GM21515 (cell line): Measurements from ENCODE around the gene LTB.

Source experiments
- ATAC-seq: cut with Tn5 transposase; IDR thresholded peaks from one replicate; pipeline ENCODE4 v1.9.1; 2021; ENCODE audit not compliant: unreplicated experiment

LTB gene

GRCh38 chr6:31576897-31577578 lies 5.2 kb downstream of the LTB start:
- no peak for ATAC-seq

DNA sequence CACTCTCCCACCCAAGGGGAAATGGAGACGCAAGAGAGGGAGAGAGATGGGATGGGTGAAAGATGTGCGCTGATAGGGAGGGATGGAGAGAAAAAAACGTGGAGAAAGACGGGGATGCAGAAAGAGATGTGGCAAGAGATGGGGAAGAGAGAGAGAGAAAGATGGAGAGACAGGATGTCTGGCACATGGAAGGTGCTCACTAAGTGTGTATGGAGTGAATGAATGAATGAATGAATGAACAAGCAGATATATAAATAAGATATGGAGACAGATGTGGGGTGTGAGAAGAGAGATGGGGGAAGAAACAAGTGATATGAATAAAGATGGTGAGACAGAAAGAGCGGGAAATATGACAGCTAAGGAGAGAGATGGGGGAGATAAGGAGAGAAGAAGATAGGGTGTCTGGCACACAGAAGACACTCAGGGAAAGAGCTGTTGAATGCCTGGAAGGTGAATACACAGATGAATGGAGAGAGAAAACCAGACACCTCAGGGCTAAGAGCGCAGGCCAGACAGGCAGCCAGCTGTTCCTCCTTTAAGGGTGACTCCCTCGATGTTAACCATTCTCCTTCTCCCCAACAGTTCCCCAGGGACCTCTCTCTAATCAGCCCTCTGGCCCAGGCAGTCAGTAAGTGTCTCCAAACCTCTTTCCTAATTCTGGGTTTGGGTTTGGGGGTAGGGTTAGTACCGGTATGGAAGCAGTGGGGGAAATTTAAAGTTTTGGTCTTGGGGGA lies 6.1 kb downstream of the LTB start:
- ATAC-seq = no peak

DNA sequence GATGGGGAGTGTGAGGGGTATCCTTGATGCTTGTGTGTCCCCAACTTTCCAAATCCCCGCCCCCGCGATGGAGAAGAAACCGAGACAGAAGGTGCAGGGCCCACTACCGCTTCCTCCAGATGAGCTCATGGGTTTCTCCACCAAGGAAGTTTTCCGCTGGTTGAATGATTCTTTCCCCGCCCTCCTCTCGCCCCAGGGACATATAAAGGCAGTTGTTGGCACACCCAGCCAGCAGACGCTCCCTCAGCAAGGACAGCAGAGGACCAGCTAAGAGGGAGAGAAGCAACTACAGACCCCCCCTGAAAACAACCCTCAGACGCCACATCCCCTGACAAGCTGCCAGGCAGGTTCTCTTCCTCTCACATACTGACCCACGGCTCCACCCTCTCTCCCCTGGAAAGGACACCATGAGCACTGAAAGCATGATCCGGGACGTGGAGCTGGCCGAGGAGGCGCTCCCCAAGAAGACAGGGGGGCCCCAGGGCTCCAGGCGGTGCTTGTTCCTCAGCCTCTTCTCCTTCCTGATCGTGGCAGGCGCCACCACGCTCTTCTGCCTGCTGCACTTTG lies 6.8 kb downstream of the LTB start, which contains the start of gene TNF:
TNF (plus strand) TSS at position 231 of the 567 bp plus-strand sequence; CDS start at position 408, 177 bp downstream.
- no peak for ATAC-seq

DNA sequence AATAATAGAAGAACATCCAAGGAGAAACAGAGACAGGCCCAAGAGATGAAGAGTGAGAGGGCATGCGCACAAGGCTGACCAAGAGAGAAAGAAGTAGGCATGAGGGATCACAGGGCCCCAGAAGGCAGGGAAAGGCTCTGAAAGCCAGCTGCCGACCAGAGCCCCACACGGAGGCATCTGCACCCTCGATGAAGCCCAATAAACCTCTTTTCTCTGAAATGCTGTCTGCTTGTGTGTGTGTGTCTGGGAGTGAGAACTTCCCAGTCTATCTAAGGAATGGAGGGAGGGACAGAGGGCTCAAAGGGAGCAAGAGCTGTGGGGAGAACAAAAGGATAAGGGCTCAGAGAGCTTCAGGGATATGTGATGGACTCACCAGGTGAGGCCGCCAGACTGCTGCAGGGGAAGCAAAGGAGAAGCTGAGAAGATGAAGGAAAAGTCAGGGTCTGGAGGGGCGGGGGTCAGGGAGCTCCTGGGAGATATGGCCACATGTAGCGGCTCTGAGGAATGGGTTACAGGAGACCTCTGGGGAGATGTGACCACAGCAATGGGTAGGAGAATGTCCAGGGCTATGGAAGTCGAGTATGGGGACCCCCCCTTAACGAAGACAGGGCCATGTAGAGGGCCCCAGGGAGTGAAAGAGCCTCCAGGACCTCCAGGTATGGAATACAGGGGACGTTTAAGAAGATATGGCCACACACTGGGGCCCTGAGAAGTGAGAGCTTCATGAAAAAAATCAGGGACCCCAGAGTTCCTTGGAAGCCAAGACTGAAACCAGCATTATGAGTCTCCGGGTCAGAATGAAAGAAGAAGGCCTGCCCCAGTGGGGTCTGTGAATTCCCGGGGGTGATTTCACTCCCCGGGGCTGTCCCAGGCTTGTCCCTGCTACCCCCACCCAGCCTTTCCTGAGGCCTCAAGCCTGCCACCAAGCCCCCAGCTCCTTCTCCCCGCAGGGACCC lies 7.8 kb downstream of the LTB start:
- ATAC-seq = no peak

DNA sequence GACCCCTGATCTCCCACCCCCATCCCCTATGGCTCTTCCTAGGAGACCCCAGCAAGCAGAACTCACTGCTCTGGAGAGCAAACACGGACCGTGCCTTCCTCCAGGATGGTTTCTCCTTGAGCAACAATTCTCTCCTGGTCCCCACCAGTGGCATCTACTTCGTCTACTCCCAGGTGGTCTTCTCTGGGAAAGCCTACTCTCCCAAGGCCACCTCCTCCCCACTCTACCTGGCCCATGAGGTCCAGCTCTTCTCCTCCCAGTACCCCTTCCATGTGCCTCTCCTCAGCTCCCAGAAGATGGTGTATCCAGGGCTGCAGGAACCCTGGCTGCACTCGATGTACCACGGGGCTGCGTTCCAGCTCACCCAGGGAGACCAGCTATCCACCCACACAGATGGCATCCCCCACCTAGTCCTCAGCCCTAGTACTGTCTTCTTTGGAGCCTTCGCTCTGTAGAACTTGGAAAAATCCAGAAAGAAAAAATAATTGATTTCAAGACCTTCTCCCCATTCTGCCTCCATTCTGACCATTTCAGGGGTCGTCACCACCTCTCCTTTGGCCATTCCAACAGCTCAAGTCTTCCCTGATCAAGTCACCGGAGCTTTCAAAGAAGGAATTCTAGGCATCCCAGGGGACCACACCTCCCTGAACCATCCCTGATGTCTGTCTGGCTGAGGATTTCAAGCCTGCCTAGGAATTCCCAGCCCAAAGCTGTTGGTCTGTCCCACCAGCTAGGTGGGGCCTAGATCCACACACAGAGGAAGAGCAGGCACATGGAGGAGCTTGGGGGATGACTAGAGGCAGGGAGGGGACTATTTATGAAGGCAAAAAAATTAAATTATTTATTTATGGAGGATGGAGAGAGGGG lies 8.8 kb downstream of the LTB start:
- ATAC-seq = no peak

DNA sequence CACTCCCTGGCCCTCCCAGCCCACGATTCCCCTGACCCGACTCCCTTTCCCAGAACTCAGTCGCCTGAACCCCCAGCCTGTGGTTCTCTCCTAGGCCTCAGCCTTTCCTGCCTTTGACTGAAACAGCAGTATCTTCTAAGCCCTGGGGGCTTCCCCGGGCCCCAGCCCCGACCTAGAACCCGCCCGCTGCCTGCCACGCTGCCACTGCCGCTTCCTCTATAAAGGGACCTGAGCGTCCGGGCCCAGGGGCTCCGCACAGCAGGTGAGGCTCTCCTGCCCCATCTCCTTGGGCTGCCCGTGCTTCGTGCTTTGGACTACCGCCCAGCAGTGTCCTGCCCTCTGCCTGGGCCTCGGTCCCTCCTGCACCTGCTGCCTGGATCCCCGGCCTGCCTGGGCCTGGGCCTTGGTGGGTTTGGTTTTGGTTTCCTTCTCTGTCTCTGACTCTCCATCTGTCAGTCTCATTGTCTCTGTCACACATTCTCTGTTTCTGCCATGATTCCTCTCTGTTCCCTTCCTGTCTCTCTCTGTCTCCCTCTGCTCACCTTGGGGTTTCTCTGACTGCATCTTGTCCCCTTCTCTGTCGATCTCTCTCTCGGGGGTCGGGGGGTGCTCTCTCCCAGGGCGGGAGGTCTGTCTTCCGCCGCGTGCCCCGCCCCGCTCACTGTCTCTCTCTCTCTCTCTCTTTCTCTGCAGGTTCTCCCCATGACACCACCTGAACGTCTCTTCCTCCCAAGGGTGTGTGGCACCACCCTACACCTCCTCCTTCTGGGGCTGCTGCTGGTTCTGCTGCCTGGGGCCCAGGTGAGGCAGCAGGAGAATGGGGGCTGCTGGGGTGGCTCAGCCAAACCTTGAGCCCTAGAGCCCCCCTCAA lies 9.9 kb downstream of the LTB start, which contains the start of gene LTA:
LTA (plus strand) TSS at position 249 of the 871 bp plus-strand sequence; CDS start at position 703, 454 bp downstream.
- peak; percentile 35 for ATAC-seq

GRCh38 chr6:31569861-31570536 lies 12.2 kb downstream of the LTB start:
- no peak for ATAC-seq

- ATAC-seq = peak; percentile 59
Observed at GRCh38 chr6:31568537-31568961, 13.7 kb downstream of the LTB start.

DNA sequence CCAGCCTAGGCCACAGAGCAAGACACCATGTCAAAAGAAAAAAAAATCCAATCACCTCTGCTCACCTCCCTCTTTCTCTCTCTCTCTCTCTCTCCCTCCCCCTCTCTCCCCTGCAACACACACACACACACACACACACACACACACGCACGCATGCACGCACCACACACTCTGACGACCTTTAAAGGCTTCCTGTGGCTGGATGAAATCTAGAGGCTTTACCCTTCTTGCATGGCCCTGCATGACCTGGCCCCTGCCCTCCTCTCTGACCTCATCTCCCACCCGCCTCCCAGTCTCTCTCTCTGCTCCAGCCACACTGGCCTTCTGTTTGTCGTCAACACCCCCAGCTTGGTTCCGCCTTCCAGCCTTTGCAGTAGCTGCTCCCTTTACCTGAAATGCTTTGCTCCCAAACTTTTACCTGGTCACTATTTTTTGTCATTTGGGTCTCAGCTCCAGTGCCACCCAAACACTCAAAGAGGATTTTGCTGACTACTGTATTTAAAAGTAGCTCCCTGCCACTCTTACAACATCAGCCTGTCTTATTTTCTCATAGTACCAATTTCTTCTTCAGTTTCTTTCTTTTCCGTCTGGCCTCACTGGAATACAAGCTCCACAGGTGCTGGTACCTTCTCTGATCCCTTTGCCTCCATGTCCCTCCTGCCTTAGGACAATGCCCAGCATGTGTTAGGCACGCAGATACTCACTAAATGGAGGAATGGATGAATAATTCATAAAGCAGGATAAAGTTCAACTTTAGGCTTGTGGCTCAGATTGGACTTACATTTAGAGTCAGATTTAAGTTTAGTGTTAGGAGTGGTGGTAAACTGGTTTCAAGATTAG lies 14.5 kb downstream of the LTB start:
- no peak for ATAC-seq

DNA sequence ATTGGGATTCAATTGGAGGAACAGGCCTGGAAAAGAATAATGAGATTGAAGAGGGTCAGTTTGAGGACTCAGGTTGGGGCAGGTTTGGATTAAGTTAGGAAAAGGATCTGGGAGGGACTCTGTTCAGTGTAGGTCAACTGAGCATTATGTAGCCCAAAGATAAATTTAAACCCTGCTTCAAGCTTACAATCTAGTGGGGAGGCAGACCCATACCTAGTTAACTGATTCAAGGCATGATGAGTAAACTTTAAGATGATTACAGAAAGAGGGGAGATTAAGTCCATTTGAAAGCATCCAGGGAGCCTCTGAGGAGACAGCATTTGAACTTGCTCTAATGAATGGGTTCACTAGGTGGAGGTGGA lies 21.5 kb downstream of the LTB start:
- no peak for ATAC-seq

GRCh38 chr6:31559958-31560696 lies 22.1 kb downstream of the LTB start:
- ATAC-seq = peak; percentile 63

DNA sequence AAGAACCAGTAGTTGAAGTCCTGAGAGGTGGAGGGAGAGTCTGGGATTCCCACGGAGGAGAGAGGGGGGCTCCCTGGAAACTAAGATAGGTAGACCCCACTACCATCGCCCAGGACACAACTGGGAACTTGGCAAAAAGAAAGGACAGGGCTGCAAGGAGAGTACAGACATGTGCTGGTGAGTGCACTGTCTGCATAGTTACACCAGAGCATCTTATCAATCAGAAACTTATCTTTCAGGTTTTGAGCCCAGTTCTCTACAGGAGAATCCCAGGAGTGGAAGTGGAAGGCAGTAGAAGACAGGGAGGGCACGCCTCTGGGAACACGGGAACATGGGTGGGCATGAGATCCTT lies 22.6 kb downstream of the LTB start:
- no peak for ATAC-seq

GRCh38 chr6:31558631-31559500 lies 23.4 kb downstream of the LTB start:
- ATAC-seq = peak; percentile 35

DNA sequence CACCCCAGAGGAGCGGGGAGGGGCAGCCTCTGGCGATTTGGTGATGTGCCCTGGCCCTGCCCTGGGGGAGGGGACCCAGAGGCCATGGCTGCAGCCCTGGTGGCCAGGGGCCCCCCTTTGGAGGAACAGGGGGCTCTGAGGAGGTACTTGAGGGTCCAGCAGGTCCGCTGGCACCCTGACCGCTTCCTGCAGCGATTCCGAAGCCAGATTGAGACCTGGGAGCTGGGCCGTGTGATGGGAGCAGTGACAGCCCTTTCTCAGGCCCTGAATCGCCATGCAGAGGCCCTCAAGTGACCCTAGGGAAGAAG lies 24.0 kb downstream of the LTB start:
- no peak for ATAC-seq

DNA sequence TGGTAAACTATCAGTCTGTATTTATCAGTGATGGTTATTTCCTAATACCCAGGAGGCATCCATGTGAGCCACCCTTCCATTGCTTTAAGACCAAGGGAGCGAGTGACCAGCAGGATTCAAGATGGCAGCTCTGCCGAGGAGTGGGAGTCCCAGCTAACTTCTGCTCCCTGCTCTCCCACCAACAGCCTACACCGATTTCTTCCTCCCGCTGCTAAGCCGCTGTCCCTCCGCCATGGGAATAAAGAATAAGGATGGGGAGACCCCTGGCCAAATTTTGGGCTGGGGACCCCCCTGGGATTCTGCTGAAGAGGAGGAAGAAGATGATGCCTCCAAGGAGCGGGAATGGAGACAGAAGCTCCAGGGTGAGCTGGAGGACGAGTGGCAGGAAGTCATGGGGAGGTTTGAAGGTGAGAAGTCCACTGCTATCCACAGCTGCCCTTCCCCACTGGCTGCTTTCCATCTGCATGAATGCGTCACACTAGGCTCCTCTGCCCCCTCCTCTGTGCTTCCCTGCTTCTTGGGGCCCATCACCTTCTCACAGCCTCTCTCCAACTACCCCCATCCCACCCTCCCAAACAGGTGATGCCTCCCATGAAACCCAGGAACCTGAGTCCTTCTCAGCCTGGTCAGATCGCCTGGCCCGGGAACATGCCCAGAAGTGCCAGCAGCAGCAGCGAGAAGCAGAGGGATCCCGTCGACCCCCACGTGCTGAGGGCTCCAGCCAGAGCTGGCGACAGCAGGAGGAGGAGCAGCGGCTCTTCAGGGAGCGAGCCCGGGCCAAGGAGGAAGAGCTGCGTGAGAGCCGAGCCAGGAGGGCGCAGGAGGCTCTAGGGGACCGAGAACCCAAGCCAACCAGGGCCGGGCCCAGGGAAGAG lies 24.5 kb downstream of the LTB start:
- no peak for ATAC-seq
